NAMALWA (cell line): ENCODE measurements around the gene MED27.

ENCODE experiments used
- DNase-seq: peaks from one replicate; pipeline ENCODE4 v3.0.0-alpha.2; 2015; ENCODE audit warnings: low spot score

The MED27 gene

GRCh38 chr9:131853434-131853833 lies 226.2 kb downstream of the MED27 start:
- no peak for DNase-seq

- DNase-seq = no peak
Observed at GRCh38 chr9:131851414-131851813, 228.3 kb downstream of the MED27 start.

- no peak for DNase-seq
Observed at GRCh38 chr9:131849391-131849790, 230.3 kb downstream of the MED27 start.

- no peak for DNase-seq
Observed at GRCh38 chr9:131848570-131849160, 231.0 kb downstream of the MED27 start.

GRCh38 chr9:131847665-131848354 lies 231.9 kb downstream of the MED27 start:
- no peak for DNase-seq

DNA sequence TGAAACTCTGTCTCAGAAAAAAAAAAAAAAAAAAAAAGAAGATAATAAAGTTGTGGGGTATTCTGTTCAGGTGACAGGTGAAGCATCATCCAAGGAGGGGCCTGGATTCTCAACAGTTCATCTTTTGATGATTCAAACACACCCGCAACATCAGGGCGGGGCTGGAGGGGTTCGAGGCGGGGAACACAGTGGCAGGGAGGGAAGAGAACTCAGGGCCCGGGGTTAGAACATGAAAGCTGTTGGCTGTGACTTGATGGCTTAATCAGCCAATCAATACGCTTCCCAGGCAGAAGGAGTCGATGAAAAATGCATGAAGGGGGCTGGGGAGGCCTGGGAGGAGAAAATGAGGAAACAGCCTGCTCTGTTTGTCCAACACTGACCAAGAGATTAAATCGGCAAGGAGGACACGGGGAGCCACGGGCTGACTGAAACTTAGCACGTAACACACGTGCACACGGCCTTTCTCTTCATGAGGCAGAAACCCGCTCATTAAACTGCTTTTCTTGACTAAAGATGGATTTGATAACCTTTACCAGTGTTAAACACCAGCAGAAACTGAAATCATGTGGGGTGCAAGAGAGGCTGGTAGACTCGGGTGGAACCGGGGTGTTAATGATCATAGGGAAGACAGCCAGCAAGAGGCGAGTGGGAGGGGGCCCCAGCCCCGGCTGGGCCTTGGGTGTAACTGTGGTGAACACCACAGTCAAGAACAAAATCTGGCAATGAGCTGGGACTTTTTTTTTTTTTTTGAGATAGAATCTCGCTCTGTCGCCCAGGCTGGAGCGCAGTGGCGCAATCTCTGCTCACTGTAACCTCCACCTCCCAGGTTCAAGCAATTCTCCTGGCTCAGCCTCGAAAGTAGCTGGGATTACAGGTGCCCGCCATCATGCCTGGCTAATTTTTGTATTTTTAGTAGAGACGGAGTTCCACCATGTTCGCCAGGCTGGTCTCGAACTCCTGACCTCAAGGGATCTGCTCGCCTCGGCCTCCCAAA lies 234.1 kb downstream of the MED27 start:
- no peak for DNase-seq

DNA sequence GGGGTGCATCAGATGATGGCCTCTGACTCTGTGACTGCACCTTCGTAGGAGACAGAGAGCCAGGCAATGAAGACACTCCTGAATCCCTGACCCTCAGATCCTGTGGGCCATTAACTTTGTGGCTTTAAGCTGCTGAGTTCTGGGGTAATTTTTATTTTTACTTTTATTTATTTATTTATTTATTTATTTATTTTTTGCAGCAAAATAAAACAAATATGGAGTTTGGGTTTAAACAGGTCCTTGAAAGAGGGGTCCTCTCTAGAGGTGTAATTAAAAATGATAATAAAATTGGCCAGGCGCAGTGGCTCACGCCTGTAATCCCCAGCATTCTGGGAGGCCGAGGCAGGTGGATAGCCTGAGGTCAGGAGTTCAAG lies 234.9 kb downstream of the MED27 start:
- DNase-seq = no peak

DNA sequence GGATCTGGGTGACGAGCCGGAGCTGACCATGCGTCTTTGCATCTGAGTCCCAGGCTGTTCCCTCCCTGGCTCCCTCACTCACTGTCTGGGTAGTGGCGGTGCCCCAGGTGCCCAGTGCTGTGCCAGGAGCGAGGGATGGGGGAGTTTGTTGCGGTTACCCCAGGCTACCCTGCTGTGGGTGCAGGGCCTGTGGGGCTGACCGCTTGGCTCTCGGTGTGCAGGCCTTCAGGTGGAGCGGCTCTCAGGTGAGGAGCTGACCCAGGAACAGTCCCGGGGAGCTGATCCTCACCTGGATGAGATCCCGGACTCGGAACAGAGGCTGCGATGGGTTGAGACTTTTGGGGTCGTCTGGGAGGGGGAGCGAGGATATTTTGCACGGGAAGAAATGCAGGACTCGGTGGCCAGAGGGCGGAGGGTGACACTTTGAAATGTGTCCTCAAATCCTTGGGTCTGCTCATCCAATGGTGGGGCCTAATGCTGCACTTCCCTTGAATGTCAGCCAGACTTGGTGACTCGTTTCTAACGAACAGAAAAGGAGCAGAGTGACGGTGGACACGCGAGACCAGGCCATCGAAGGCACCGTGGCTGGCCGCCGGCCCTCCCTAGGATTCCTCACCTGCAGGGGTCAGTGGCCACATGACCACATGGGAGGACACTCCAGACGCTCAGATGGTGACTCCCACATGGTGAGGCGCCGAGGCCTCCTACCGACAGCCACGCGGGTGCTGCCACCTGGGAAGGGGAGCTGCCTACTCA lies 235.5 kb downstream of the MED27 start:
- DNase-seq = no peak

- no peak for DNase-seq
Observed at GRCh38 chr9:131841765-131842318, 237.8 kb downstream of the MED27 start.

DNA sequence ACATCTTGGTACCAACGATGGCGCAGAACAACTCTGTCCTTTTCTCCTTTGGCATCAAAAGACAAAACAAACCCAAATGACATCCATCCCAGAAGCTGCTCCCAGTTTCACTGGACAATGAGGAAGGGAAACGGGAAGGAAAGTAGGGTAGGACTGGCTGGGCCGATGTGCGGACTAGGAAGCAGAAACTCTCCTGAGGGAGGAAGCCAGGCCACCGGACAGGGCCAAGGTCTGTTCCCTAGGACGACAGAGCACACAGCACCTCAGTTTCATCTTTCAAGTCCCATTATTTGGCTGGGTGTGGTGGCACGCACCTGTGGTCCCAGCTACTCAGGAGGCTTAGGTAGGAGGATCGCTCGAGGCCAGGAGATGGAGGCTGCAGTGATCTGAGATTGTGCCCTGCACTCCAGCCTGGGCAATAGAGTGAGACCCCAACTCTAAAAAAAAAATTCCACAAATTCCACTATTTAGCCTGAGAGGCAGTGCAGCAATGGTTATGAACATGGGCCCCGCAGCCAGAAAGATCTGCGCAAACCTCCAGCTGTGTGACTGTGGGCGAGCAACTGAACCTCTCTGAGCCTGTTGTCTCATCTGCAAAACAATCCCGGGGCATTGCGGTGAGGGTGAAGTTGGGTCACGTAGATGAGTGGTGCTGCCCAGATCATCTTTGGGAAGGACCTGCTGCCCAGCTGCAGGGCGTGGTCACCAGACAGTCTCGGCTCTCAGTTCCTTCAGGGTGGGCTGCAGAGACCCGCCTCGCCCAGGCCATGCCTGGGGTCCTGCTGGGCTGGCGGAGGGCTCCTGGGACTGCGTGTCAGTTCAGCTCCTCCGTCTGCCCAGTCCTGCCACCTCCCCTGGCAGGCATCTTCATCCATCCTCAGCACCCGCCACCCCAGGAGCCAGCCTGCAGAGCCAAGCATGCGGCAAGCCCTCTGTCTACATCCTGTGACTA lies 238.6 kb downstream of the MED27 start:
- DNase-seq = no peak

DNA sequence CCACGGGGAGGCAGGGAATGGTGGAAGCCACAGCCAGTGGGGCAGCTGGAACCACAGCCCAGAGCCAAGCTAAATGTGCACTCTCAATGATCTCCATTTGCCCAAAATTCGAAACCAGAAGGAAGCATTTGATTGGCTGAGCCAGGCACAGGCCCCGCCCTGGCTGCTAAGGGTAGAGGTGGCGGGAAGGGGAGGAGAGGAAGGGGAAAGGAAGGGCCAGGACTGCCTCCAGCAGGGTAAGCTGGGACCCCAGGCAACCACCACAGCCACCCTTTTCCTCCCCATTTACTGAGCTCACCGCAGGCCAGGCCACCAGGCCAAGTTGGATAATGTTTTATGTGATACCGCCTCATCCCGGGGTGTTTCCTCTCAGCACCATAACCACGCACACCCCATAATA lies 239.4 kb downstream of the MED27 start:
- DNase-seq = no peak

- no peak for DNase-seq
Observed at GRCh38 chr9:131839281-131840084, 240.2 kb downstream of the MED27 start.

DNA sequence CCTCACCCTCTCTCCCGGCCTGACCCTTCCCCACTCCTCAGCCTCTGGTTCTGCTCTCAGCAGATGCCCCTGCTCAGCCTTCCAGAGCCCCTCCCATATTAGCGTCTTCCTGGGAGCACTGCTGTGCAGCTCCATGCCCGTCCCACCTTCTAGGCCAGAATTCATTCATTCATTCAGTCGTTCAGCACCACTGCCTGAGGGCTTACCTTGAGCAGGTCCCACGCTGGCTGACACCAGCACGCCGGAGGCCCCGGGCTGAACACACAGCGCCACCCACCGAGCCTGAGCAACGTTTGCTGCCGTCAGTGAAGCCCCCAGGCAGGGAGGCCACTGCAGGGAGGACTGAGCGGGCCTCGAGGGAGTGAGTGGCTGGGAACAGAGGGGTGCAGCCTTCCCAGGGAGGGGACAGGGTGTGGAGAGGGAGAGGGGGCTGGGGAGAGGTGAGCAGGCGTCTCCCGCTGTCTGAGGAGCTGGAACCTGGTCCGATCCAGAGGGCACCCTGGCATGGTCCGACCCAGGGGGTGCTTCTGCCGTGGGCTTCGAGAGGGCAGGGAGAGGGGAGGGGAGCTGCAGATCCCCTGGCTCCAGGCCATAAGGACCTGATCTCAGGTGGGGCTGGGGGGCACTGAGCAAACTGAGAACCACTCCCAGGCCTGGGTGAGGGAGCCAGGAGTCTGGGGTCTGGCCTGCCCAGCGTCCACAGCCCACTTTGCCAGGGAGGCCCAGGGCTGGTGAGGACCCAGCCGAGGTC lies 241.0 kb downstream of the MED27 start:
- DNase-seq = no peak

DNA sequence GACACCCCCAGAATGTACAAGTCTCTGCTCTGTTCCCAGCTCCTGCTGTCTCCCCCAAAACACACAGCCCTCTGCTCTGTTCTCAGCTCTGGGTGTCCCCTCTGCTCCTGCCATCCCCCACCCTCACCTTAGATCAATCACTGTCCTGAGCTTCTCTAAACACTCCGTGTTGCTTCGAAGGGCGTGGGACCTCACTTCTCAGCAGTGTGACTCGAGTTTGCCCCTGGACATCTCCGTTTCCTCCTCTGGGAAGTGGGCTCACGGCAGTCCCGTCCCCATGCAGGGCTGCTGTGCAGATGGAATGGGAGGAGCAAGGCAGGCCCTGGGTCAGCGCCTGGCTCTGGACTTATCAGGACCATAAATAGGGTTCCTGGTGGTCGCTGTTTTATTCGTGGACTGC lies 241.8 kb downstream of the MED27 start:
- no peak for DNase-seq

DNA sequence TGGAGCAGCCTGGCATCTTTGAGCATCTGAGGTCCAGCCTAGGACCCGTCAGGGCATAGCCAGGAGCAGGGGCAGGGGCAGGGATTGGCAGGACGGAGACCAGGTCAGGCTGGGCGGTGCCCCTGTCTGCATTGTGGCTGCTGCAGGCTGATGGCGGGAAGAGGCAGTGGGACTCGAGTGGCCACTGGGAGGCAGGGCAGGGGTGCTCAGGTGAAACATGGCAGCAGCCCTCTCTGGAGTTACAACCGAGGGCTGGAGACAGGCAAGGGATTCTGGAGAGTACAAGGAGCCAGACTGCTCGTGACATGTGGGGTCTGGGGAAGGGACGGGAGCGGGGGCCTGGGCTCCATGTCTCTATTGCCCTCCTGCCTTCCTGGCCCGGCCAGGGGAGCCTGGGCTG lies 242.4 kb downstream of the MED27 start:
- no peak for DNase-seq

DNA sequence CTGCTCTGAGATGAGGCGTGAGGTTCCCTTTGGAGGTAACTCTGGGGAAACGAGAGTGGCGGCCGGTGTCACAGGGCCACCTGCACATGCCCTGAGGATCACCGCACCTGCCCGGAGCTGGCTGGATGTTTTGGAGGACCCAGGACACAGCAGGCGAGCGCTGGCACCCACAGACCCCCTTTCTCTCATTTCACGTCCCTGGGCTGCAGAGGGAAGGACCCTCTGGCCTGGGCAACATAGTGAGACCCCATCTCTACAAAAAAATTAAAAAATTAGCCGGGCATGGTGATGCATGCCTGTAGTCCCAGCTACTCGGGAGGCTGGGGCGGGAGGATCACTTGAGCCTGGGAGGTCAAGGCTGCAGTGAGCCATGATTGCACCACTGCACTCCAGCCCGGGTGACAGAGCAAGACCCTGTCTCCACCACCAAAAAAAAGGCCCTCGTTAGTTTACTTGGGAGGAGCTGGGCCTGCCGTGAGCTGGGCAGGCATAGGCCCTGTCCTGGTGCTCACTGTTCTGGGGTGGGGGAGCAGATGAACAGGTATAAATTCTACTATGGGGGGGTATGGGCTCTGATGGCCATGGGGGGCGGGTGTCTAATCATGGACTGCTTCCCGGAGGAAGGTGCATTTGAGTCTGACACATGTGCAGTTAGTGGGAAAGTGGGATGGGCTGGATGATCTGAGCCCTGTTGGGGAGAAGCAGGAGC lies 242.9 kb downstream of the MED27 start:
- no peak for DNase-seq

GRCh38 chr9:131836021-131836420 lies 243.6 kb downstream of the MED27 start:
- no peak for DNase-seq

DNA sequence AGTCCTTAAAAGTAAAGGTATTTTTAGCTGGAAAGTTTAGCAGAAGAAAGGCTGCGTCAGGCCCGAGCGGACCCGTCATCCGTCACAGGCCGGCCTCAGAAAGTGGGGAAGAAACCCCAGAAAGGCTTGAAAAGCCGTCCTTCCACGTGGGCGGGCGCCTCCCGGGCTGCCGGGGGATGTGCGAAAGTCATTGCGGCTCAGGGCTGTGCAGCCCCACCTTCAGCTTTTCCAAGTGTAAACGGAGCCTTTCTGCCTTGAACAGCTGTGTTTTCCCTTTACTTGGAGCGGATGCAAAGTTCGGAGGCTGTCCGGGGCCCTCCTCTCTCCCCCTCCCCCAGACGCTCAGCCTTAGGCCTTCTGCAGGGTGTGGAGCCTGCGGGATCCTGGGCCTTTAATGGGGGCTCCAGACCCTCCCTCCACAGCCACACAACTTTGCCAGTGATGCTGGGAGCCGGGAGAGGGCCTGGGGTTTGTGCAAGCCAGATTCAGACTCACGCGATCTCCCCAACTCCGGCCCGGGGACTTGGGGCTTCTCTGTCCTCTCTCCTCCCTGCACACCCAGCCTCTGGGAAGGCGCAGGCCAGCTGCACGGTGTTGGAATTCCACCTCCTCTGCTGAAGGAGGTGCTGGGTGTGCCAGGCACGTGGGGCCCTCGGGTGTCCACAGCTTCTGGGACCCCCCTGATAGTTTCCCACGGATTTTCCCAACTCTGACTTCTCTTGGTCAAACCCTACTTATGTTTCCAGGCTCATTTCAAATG lies 244.3 kb downstream of the MED27 start:
- no peak for DNase-seq
